GM12873 (cell line): Measurements from ENCODE around the gene CD300E.

Experiments
- CTCF ChIP-seq: IDR thresholded peaks from 2 replicates; pipeline ENCODE4 v1.5.1; 2012; ENCODE audit warnings: low read depth, mild to moderate bottlenecking, moderate library complexity, low read length, control low read depth; ENCODE audit not compliant: insufficient read depth; ENCODE audit errors: missing control alignments

CD300E gene

GRCh38 chr17:74623693-74624093, at the start of gene CD300E:
CD300E (minus strand) TSS chr17:74623738; CDS start chr17:74623621, 117 bp downstream.
- TF ChIP-seq CTCF = no peak

- TF ChIP-seq CTCF = no peak
Observed at GRCh38 chr17:74671031-74671771, 47.7 kb upstream of the CD300E start.

GRCh38 chr17:74670329-74670728, 46.8 kb upstream of the CD300E start:
- no peak for TF ChIP-seq CTCF

GRCh38 chr17:74663561-74663960, 40.0 kb upstream of the CD300E start:
- TF ChIP-seq CTCF = no peak

GRCh38 chr17:74659889-74660288, 36.4 kb upstream of the CD300E start:
- no peak for TF ChIP-seq CTCF

- no peak for TF ChIP-seq CTCF
Observed at GRCh38 chr17:74658620-74659019, 35.1 kb upstream of the CD300E start.

- TF ChIP-seq CTCF = no peak
Observed at GRCh38 chr17:74654742-74655141, 31.2 kb upstream of the CD300E start.
